Aorta (tissue), 5 donors: ENCODE data around the gene DISC1. TPM values are rescaled to one million over a fixed set of nuclear protein-coding genes. Genes with fewer than 3 reads are reported as not detected.

ENCODE experiments used
- ATAC-seq: fragments of 200-7000 bp; cut with Tn5 transposase; one replicate; pipeline ENCODE4 v1.9.1; 2022; ENCODE audit warnings: moderate library complexity; ENCODE audit not compliant: low FRiP score
- DNase-seq, 2 donors: peaks; one replicate each; pipeline ENCODE4 v3.0.0-alpha.2; 2020
- H3K27ac ChIP-seq, 2 donors: one replicate each; pipeline ENCODE4 v1.5.1; 2013; ENCODE audit warnings: low read length in 2 of 2, mild to moderate bottlenecking in 2 of 2, moderate library complexity in 2 of 2, control low read depth in 1 of 2, inconsistent platforms in 1 of 2, low read depth in 1 of 2
- H3K27me3 ChIP-seq, 2 donors: one replicate each; pipeline ENCODE4 v1.6.1; 2013; ENCODE audit warnings: control low read depth in 1 of 2, low read length in 1 of 2, mild to moderate bottlenecking in 1 of 2, moderate library complexity in 1 of 2; ENCODE audit not compliant: insufficient read depth in 2 of 2, control insufficient read depth in 1 of 2
- H3K36me3 ChIP-seq, 2 donors: one replicate each; pipeline ENCODE4 v1.6.1; 2013; ENCODE audit warnings: control low read depth in 1 of 2, low read length in 1 of 2, mild to moderate bottlenecking in 1 of 2; ENCODE audit not compliant: insufficient read depth in 2 of 2, control insufficient read depth in 1 of 2
- H3K4me1 ChIP-seq, 2 donors: one replicate each; pipeline ENCODE4 v1.6.1; 2013; ENCODE audit warnings: low read length in 2 of 2, control low read depth in 1 of 2, mild to moderate bottlenecking in 1 of 2, moderate library complexity in 1 of 2; ENCODE audit not compliant: insufficient read depth in 2 of 2, control insufficient read depth in 1 of 2
- H3K4me3 ChIP-seq, 2 donors: one replicate each; pipeline ENCODE4 v1.5.1; 2013; ENCODE audit warnings: low read length in 2 of 2, control low read depth in 1 of 2, mild to moderate bottlenecking in 1 of 2
- H3K9me3 ChIP-seq: one replicate; pipeline ENCODE4 v1.6.1; 2013; ENCODE audit warnings: mild to moderate bottlenecking, low read length; ENCODE audit not compliant: control insufficient read depth
- WGBS, 2 donors: extraction: QIAGEN DNeasy Blood & Tissue Kit; methylation state at CpG; one replicate each; pipeline ENCODE4 v1.1.7; 2013; 5-methylcytosine and 5-hydroxymethylcytosine counted together
- intact Hi-C, 2 donors: fragments of 100-400 bp; cut with DNase I; formaldehyde crosslinking; loops; one replicate each; pipeline versions ENCODE4 v1.14.2 to v1.15.0; 2022
- polyA plus RNA-seq, 2 donors: library from polyadenylated mRNA; stranded (reverse); fragments of 200-250 nt; gene quantifications; one replicate each; pipeline ENCODE4 v1.2.3, GENCODE V29; 2013
- total RNA-seq, 2 donors: library from RNA; stranded (reverse); fragmentation: NEBNext Ultra II Directional; extraction: Animal tissue kit (Norgen Biotek cat#: 25700); gene quantifications; one replicate each; pipeline ENCODE4 v1.2.1, GENCODE V29; 2021
- donor health status: healthy with polysubstance abuse.
- donor health status: Bipolar disorder and iron deficiency.
- donor health status: DM: no; HTN: no; CAD: no.
- donor health status: DM: no; HTN: no; CAD: no.
- donor health status: DM: yes; HTN: yes; CAD: no.

DISC1 gene
- total and polyA plus RNA-seq, 4 donors: 0.64 to 31.7 (median 6.0) TPM

DNA sequence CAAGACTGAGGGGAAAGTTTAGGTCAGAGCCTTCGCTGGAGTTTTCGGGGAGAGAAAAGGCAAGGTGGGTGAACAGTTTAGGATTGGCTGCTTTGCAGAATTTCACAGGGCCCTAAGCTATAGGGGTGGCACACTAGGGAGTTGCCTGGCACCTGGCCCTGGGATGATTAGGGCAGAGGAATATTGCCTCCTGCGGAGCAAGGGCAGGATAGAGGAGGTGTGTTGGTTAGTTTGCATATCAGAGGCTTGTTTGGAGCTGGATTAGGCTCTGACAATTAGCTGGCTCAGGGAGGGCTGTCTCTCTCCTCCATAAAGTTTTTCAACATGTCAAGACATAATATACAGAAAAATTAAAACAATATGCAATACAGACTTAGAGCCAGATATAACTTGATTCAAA is 436.4 kb downstream of the DISC1 start:
- no peak for DNase-seq
- 81 to 90% methylated on average over 3 of the region's 3 CpGs for WGBS, 2 donors
- Histone ChIP-seq H3K4me1 (peaks cover 0 to 3% of the 10 kb centered on the region in 2 donors), H3K27ac (no peak overlapping the region), H3K27me3 (no peaks in the 10 kb centered on the region), H3K9me3 (no peaks in the 10 kb centered on the region), H3K4me3 (no peak overlapping the region), H3K36me3 (no peaks in the 10 kb centered on the region)
- ATAC-seq: no peak
- intact Hi-C loops: no loop called here

DNA sequence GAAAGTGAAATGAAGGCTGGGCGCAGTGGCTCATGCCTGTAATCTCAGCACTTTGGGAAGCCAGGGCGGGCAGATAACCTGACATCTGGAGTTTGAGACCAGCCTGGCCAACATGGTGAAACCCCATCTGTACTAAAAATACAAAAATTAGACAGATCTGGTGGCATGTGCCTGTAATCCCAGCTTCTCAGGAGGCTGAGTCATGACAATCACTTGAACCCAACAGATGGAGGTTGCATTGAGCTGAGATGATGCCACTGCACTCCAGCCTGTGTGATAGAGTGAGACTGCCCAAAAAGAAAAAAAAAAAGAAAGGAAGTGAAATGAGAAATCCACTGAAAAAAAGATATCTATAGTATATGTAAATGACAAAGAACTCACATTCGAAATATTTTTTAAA is 439.9 kb downstream of the DISC1 start:
- Histone ChIP-seq H3K9me3 (no peaks in the 10 kb centered on the region), H3K4me1 (peaks cover 0 to 3% of the 10 kb centered on the region in 2 donors), H3K27ac (no peak overlapping the region), H3K4me3 (no peak overlapping the region), H3K36me3 (no peaks in the 10 kb centered on the region), H3K27me3 (no peaks in the 10 kb centered on the region)
- intact Hi-C loops: no loop called here
- WGBS, 2 donors: 95% methylated on average over 3 of the region's 3 CpGs
- ATAC-seq (no peak), DNase-seq (no peak)

DNA sequence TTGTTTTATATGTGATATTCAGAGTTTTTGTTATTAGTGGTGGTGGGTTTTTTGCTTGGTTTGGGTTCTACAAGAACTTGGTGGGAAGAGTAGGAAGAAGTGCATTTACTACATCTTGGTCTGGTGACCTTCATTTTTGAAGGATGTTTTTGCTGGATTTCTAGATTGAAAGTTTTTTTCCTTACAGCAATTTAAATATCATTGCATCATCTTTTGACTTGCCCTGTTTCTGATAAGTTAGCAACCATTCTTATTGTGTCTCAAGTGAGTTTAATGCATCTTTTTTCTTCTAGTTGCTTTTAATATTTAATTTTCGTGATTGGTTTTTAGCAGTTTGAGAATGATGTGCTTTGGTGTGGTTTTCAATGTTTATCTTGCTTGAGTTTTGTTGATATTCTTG is 447.7 kb downstream of the DISC1 start:
- intact Hi-C loops: no loop called here
- ATAC-seq (no peak), DNase-seq (no peak)
- Histone ChIP-seq H3K9me3 (no peaks in the 10 kb centered on the region), H3K36me3 (no peaks in the 10 kb centered on the region), H3K27ac (no peak overlapping the region), H3K27me3 (no peaks in the 10 kb centered on the region), H3K4me1 (no peaks in the 10 kb centered on the region), H3K4me3 (no peak overlapping the region)
- 74 to 87% methylated on average over 1 of the region's 1 CpG for WGBS, 2 donors

DNA sequence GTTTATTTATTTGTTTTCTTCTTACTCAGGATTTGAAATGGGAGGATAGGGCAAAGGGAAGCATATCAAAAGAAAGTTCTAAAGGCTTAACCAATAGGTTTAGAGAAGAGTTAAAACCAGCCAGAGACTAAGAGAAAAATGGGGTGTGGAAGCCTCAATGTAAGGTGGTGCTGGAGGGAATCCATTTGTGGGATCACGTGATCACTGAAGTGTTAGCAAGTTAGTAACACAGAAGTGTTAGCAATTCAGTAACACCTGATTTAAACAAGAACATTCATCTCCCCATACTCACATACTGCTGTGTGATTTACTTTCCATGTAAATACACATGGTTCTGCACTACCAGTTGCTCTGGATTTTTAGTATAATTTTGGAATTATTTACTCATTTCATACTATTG is 451.2 kb downstream of the DISC1 start:
- DNase-seq: no peak
- Histone ChIP-seq H3K27ac (no peak overlapping the region), H3K4me3 (no peak overlapping the region), H3K36me3 (no peaks in the 10 kb centered on the region), H3K27me3 (no peaks in the 10 kb centered on the region), H3K9me3 (no peaks in the 10 kb centered on the region), H3K4me1 (no peaks in the 10 kb centered on the region)
- 76 to 83% methylated on average over 1 of the region's 1 CpG for WGBS, 2 donors
- intact Hi-C loops: no loop called here
- ATAC-seq: no peak

DNA sequence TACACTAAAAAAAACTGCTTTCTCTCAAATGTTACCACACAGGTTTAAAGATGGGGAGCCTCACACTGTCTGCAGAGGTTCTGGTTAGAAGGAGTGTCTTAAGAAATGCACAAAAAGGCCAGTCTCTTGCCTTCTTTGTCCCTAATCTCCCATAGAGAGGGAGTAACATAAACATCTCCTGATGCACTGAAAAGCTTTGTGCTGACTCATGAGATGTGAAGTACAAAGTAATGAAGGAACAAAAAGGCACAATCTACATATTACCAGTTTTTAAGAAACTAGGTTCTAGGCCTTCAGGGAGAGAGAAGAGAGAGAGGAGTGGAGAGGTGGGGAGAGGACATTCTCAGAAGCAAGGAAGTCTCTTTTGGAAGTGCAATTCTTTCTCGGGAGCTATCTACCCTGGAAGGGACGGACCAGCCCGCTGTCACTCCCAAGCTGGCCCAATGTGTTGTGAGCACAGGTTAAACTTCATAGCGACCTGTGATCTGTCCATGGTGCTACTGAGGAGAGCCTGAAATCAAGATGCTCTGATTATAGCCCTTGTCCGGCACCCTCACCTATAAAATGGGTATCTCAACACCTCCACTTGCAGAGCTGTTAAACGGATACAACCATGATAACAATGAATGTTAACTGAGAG is 458.1 kb downstream of the DISC1 start:
- no peak overlapping the region for H3K27ac ChIP-seq
- H3K9me3 ChIP-seq: no peaks in the 10 kb centered on the region
- no peak for ATAC-seq
- H3K4me3 ChIP-seq: no peak overlapping the region
- H3K27me3 ChIP-seq: no peaks in the 10 kb centered on the region
- 39 to 42% methylated on average over 6 of the region's 6 CpGs for WGBS, 2 donors
- intact Hi-C loops: no loop called here
- no peak for DNase-seq
- no peaks in the 10 kb centered on the region for H3K36me3 ChIP-seq
- peaks cover 0 to 2% of the 10 kb centered on the region in 2 donors for H3K4me1 ChIP-seq

DNA sequence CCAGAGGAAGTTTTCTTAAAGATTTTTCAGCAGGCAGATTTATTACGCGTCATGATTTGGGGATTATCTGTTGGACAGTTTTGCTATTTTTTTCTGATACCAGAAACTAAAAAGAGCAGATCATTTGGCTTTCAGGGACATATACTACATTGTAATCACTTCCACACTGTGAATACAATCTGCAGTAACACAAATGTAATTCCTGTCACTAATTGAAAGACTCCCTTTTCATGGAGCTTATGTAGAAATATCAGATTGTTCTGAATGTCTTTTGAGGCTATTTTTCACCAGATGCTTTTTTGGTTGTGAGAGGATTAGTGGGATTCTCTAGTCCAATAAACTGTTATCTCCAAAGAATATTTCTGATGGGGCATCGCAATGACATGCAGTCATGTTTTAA is 464.2 kb downstream of the DISC1 start:
- no peak overlapping the region for H3K4me3 ChIP-seq
- DNase-seq (no peak), ATAC-seq (no peak)
- 50 to 61% methylated on average over 3 of the region's 3 CpGs for WGBS, 2 donors
- intact Hi-C loops: no loop called here
- H3K36me3 ChIP-seq: no peaks in the 10 kb centered on the region
- H3K27ac ChIP-seq: no peak overlapping the region
- H3K27me3 ChIP-seq: no peaks in the 10 kb centered on the region
- H3K9me3 ChIP-seq: peaks cover 3% of the 10 kb centered on the region
- peaks cover 0 to 2% of the 10 kb centered on the region in 2 donors for H3K4me1 ChIP-seq

Other genes starting within 250 kb of the DISC1 start
- gene EGLN1, start 204.5 kb upstream of the DISC1 start, total RNA-seq: 10 to 100 TPM; 35.1 to 50.4 TPM
- gene EGLN1, start 204.5 kb upstream of the DISC1 start, polyA plus RNA-seq: 10 to 100 TPM; 11.7 to 21.2 TPM
- 10 to 100 TPM; 37.2 to 42.0 TPM for gene TSNAX, start 98.1 kb upstream of the DISC1 start, total RNA-seq
- gene TSNAX, start 98.1 kb upstream of the DISC1 start, polyA plus RNA-seq: 10 to 100 TPM; 19.3 to 20.5 TPM